ENCODE results near the gene TAF5L. TPM values are rescaled to one million over a fixed set of nuclear protein-coding genes. Genes with fewer than 3 reads are reported as not detected.

TAF5L gene
- total and polyA plus RNA-seq, 2 of the 8 experiments (the other 6 are each of a cell fraction or from before 2014, with no cell fraction given) = 17.7 to 23.3 TPM

- TF ChIP-seq RAD21 (IDR thresholded peaks at IDR 0.05 in 1 of 2, conservative IDR thresholded peaks at IDR 0.05 in 1 of 2; ENCODE audit: low read depth in 2 of 2, low read length in 2 of 2) (no peak), CHD7 (IDR thresholded peaks at IDR 0.05; ENCODE audit: insufficient replicate concordance, low read length) (no peak)
Observed at GRCh38 chr1:229557913-229558414, 68.0 kb downstream of the TAF5L start (continued).
